Stimulated activated CD4-positive, alpha-beta T cell treated with anti-CD3 and anti-CD28 coated beads, Interleukin-1b, Interleukin-23, amount 100 ng/mL, for 4 hours (primary cell): ENCODE measurements around the gene CELF4.
"Not testable (repeated sequence)": the region's sequence is repeated elsewhere in the genome, so short reads cannot be mapped to it uniquely, and the experiment has no call there.

Experiments used
- DNase-seq, 2 donors: peaks; one replicate each; pipeline ENCODE4 v3.0.0-alpha.2; 2020; ENCODE audit warnings: low read depth in 2 of 2

The CELF4 gene

GRCh38 chr18:37358061-37358460 lies 207.5 kb downstream of the CELF4 start:
- DNase-seq, result not testable (repeated sequence)

- no peak for DNase-seq
Measured at GRCh38 chr18:37355772-37356171, 209.8 kb downstream of the CELF4 start.

- DNase-seq, result no peak
Measured at GRCh38 chr18:37351110-37351509, 214.5 kb downstream of the CELF4 start.

GRCh38 chr18:37348729-37349128 lies 216.9 kb downstream of the CELF4 start:
- no peak for DNase-seq

GRCh38 chr18:37346048-37346447 lies 219.6 kb downstream of the CELF4 start:
- DNase-seq, result no peak

- no peak for DNase-seq
Measured at GRCh38 chr18:37343542-37343851, 222.1 kb downstream of the CELF4 start.

- no peak for DNase-seq
Measured at GRCh38 chr18:37341473-37342086, 224.0 kb downstream of the CELF4 start.

- no peak for DNase-seq
Measured at GRCh38 chr18:37341016-37341415, 224.6 kb downstream of the CELF4 start.

GRCh38 chr18:37339701-37340215 lies 225.8 kb downstream of the CELF4 start:
- DNase-seq, result no peak

- no peak for DNase-seq
Measured at GRCh38 chr18:37336568-37337285, 228.9 kb downstream of the CELF4 start.

GRCh38 chr18:37335409-37335736 lies 230.2 kb downstream of the CELF4 start:
- DNase-seq, result no peak

GRCh38 chr18:37334631-37335408 lies 230.8 kb downstream of the CELF4 start:
- DNase-seq, result no peak

- no peak for DNase-seq
Measured at GRCh38 chr18:37332628-37333420, 232.8 kb downstream of the CELF4 start.

GRCh38 chr18:37332219-37332618 lies 233.4 kb downstream of the CELF4 start:
- no peak for DNase-seq

- DNase-seq, result no peak
Measured at GRCh38 chr18:37330173-37330572, 235.4 kb downstream of the CELF4 start.

- no peak for DNase-seq
Measured at GRCh38 chr18:37328946-37329719, 236.5 kb downstream of the CELF4 start.

- no peak for DNase-seq
Measured at GRCh38 chr18:37327063-37327577, 238.5 kb downstream of the CELF4 start.

- DNase-seq, result no peak
Measured at GRCh38 chr18:37322492-37323035, 243.0 kb downstream of the CELF4 start.

- no peak for DNase-seq
Measured at GRCh38 chr18:37321582-37322491, 243.8 kb downstream of the CELF4 start.

- DNase-seq, result no peak
Measured at GRCh38 chr18:37320317-37320716, 245.3 kb downstream of the CELF4 start.
